GM19372 (cell line): ENCODE measurements around the gene DGLUCY.
A peak's percentile ranks its signal among the peaks of the same experiment; 100 is the strongest.
"Not testable (repeated sequence)": the region's sequence is repeated elsewhere in the genome, so short reads cannot be mapped to it uniquely, and the experiment has no call there.

Experiments
- ATAC-seq: cut with Tn5 transposase; IDR thresholded peaks from one replicate; pipeline ENCODE4 v1.9.1; 2021; ENCODE audit warnings: mild to moderate bottlenecking, low read depth, moderate library complexity; ENCODE audit not compliant: unreplicated experiment

The DGLUCY gene

DNA sequence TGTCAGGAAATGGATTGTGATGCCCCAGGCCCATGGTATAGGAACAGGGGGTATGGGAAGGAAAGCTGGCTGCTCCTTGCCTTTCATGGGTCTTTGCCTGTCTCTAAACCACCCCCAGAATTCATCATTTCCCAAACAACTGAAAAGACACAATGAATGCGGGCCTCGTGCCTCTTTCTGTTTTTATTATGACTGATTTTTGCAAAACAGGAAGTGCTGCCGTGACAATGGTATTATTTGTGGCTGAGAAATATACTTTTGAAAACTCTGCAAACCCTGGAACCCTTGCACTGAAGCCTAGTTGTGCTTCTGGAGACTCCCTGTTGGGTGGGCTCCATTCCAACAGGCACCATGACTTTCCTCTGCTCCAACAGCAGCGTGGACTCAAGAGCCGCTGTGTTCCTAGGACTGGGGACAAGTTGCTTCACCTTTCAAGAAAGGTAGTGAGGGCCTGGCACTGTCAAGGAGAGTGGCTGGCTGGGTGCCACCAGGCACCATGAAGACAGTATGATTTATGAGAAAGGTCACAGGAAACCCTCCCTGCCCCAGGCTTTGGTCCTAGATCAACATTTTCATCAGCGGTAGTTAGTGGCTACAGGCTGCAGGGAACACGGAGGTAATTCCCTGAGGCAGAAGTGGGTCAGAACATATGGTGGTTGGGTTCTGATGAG, 4.8 kb upstream of the DGLUCY start:
- ATAC-seq, result no peak

DNA sequence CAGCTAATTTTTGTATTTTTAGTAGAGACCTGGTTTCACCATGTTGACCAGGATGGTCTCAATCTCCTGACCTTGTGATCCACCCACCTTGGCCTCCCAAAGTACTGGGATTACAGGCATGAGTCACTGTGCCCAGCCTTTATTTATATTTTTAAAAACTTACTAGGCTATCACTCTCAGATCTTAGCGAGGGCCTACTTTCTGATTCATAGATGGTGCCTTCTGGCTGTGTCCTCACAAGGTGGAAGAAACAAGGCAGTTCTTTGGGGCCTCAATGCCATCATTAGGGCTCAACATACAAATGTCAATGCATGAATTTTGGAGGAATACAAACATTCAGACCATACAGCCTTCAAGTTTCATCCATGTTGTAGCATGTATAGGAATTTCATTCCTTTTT, 2.4 kb upstream of the DGLUCY start:
- ATAC-seq, result no peak

DNA sequence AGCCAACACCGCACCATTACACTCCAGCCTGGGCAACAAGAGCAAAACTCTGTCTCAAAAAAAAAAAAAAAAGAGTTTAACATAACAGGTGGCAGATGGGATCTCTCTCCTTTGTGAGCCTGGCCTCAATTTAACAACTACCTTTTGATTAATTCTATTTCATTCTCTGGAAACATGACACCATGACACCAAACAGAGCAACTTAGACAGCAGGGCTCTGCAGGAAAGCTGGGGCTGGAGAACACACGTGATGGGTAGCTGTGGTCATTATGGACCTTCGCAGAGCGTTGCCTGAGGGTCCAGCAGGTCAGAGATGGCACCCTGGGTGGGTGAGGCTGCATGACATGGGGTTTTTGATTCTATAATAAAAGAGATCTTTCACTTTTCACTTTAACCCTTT, 1.7 kb upstream of the DGLUCY start:
- ATAC-seq, result no peak

DNA sequence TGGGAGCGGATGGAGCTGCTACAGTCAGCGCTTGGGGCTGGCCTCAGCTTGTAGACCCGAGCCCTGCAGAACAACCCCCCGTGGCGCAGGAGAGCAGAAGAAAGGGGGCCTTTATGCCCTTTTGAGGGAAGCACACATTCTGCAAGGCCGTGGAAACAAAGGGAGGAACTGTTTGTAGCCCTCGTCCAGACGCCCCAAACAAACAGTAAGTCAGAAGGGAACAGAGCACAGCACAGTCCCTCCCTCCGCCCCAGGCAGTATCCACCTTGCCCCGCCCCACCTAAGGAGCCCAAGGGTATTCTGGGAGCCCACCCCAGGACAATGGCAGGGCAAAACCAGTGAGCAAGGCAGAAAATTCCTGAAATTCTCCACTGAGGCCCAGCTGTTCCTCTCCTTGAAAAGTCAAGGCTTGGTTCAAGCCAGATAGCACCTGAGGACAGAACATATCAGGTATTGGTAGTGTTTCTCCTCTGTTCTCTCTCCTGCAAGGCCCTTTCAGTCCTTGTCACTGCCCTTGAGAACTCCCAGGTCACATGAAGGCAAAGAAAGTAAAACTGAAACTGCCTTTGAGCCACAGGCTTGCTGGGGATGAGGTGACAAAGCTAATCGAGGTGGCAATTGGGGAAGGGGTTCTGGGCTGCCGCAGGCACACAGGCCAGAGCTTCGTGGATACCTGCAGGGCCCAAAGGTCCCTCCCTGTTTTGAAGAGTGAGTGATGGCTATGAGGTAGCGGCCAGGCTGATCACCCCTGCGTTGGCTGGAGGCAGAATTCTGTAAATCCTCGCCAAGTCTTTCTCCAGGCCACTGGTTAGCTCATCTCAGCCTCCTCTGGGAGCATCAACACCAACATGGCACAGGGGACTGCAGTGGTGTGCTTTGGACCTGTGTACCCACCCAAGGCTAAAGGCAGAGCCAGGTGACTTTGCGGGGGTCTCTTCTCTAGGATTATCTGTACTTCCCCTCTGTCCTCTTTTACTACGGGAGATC, 499 bp downstream of the DGLUCY start:
- ATAC-seq, result peak; percentile 68

DNA sequence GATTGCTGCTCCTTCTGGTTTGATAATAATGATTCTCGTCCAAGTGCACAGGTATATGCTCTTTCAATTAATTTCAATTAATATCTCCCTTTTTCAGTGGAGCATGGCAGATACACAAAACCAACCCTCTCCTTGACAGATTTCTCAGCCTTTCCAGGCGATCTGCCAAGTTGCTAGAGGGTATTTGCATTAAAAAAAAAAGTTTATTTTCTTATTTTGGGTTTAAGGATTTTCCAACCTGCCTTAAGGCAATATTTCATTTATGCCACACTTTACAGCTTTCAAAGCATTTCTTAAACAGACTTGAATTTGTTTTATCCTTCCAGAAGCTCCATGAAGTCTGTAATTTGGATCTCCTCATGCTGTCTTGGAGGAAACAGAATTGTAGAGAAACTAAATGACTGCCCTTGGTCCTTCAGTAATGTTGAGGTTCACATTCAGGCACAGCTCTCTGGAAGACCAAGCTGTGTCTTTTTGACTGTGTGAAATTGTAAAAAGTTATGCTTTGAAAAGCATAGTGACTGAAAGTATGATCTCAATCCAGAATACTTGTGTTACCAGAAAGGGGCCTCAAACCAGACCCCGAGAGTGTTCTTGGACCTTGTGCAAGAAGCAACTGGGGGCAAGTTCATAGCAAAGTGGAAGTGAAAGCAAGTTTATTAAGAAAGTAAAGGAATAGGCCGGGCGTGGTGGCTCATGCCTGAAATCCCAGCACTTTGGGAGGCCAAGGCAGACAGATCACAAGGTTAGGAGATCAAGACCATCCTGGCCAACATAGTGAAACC, 2.3 kb downstream of the DGLUCY start:
- ATAC-seq, result no peak

DNA sequence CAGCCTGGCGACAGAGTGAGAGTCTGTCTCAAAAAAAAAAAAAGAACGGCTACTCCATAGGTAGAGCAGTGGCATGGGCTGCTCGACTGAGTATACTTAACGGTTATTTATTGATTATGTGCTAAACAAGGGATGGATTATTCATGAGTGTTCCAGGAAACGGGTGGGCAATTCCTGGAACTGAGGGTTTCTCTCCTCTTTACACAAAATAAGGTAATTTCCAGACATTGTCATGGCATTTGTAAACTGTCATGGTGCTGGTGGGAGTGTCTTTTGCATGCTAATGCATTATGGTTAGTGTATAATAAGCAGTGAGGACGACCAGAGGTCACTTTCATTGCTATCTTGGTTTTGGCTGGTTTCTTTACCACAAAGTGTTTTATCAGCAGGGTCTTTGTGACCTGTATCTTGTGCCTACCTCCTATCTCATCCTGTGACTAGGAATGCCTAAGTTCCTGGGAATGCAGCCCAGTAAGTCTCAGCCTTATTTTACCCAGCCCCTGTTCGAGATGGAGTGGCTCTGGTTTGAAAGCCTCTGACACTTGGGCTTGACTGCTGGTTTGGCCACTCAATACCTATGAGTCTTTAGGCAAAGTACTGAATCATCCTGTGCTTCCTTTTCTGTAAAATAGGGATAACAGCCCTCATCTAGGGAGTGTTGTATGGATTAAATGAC, 3.2 kb downstream of the DGLUCY start:
- no peak for ATAC-seq

DNA sequence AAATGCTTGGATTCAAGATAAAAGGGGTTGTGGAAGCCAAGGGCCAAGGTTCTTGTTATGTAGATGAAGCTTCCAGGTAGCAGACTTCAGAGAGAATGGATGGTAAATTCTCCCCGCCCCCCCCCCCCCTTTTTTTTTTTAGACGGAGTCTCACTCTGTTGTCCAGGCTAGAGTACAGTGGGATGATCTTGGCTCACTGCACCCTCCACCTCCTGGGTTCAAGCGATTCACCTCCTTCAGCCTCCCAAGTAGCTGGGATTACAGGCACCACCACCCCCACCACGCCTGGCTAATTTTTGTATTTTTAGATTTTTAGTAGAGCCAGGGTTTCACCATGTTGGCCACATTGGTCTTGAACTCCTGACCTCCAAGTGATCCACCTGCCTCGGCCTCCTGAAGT, 4.1 kb downstream of the DGLUCY start:
- no peak for ATAC-seq

DNA sequence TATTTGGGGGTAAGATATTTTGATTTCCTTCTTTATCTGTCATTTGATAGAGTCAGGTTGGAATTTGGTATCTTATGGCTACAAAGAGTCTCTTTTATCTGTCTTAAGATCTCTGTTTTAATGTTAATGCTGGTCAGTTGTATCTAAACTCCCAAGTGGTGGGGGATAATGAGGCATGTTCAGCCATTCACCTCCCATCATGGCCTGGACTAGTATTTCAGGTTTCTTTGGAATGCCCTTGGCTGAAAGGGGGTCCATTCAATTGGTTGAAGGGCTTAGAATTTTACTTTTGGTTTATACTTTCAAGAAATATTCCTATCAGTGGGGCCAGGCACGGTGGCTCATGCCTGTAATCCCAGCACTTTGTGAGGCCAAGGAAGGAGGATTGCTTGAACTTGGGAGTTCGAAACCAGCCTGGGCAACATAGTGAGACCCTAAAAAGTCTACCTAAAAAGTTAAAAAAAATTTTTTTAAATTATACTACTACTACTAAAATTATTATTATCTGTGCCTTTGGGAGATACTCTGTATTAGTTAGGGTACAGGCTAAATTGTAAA, 4.7 kb downstream of the DGLUCY start:
- no peak for ATAC-seq

DNA sequence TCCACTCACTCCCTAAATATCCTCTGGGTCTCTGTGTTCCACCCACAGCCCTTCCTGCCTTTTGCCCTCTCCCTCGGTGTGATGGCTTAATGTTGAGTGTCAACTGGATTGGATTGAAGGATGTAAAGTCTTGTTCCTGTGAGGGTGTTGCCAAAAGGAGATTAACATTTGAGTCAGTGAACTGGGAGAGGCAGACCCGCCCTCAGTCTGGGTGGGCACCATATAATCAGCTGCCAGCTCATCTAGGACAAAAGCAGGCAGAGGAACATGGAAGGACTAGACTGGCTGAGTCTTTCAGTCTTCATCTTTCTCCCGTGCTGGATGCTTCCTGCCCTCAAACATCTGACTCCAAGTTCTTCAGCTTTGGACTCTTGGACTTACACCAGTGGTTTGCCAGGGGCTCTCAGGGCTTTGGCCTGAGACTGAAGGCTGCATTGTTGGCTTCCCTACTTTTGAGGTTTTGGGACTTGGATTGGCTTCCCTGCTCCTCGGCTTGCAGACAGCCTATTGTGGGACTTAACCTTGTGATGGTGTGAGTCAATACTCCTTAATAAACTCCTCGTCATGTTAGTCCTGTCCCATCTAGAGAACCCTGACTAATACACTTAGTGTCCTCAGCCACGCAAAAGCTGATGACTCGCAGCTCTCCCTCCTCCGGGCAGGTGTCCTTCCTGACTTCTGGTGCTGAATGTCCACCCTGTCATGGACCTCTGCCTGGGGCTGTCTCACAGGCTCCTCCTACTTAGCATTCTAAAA, 5.9 kb downstream of the DGLUCY start:
- ATAC-seq, result no peak

DNA sequence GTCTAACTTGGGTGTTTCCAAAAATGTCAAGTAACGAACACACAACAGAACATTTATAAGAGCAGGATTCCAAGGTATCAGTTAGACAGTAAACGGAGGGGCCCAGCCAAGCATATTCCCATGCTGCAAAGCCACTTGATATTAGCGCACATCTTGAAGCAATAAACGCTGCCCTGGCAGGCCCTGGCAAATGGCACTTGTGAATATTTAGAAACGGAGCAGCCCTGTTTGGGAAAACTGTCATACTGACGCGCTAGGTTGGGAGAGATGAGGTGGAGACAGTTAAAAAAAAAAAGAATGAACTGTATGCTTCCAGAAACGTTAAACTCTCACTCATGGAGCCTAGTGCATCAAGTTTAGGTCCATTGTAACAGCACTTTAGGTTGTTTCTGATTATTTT, 9.3 kb downstream of the DGLUCY start:
- ATAC-seq, result no peak

DNA sequence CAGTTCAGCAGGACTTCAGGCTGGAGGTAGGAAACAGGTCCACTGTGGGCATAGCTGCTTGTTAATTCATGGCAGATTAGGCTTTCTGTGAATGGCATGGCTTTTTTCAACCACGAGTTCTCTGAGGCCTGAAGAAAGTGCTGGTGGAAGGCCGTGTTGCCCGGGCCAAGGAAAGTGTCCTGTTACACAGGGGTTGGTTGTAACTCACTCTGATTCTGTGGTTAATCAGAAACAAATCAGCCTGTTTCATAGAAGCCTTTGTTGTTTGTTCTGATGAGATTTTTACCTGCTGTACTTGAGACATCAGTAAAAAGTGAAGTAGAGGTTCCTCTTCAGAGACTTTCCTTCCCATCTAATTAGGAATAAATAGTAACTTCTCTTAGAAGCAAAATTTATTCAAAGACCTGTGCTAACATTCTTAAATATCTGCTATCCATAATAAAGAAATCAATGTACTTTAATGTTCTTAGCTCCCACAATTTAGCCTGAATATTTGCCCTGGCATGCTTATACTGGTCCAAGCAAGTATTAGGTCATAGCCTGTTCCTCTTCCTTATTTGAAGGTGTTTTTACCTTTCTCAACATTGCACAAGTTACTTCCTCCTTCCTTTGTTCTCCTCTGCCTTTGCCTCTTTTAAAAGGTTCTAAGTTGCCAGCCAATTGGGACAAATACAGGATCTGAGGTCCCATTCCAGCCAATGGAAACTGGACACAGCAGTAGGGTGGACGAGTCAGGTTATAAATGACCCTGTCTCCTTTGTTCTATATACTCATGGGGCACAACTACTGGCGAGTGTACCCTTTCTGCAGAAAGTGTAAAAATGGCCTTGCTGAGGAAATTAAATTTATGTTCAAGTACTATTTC, 10.8 kb downstream of the DGLUCY start:
- not testable (repeated sequence) for ATAC-seq

DNA sequence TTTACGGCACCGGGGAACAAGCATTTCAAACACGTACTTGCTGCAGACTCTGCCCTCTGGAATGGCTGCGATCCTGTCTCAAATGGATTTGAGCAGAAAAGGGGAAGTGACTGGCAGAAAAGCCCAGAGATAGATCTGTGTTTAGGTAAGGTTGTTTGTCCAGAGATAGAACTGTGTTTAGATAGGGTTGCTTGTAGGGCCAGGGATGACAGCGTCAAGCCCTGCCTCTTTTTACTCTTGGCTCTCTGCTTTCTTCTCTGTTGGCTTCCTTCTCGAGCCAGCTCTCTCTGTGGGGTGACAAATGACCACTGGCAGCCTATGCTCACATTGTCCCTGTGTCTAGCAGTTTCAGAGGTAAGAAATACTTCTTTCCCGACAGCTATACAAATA, 11.4 kb downstream of the DGLUCY start:
- ATAC-seq, result no peak

DNA sequence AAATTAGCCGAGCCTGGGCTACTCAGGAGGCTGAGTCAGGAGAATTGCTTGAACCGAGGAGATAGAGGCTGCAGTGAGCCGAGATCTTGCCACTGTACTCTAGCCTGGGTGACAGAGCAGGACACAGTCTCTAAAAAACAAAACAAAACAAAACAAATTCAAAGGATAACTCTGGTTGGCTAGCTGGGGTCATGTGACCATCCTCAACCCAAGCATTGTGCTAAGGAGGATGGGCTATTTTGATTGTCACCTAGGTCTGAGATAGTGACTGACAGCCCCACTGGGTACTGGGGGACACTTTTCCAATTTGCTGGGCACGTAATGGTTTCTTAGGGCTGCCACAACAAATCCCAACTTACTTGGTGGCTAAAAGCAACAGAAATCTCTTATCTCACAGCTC, 11.9 kb downstream of the DGLUCY start:
- no peak for ATAC-seq

DNA sequence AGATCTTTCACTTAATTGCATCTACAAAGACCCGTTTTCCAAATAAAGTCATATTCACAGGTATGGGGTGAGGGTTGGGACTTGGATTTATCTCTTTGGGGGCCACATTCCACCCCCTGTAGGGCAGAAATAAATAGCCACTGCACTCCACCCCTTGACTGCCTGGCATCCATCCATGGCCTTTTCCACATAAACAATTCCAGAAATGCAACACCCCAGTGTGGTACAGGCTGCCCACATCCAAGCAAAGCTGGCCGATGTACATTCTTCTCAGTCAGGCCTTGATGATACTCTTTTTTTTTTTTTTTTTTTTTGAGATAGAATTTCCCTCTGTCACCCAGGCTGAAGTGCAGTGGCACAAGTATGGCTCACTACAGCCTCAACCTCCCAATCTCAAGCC, 12.9 kb downstream of the DGLUCY start:
- ATAC-seq, result no peak

DNA sequence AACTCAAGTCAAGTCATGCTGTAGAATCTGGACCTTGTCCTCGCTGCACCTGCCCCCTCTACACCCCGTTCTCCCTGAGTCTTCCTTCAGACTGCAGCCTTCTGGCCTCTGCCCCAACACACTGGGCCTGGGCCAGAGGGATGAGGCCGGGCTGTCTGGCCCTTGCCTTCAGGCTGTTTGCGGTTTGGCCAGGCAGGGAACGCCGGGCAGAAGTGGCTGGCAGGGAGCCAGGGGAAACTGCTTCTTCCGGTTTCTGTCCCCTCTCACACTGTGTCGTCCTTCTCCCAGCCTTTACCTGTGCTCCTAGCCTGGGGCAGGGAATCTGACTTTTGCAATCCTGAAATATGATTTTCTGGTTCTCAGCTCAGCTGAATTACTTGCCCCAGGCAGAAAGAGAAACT, 13.5 kb downstream of the DGLUCY start:
- ATAC-seq, result no peak

DNA sequence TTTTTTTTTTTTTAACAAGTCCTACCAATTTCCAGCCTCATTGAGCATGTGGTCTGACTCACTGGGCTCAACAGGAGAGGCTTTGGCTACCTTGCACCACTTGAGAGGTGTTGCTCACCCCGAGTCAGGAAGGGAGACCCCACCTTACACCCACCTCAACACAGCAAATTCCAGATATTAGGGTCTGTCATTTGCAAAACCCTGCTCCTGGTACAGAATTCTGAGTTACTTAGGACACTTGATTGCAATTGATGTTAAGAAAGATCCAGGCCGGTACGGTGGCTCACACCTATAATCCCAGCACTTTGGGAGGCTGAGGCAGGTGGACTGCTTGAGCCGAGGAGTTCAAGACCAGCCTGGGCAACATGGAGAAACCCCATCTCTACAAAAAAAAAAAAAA, 14.1 kb downstream of the DGLUCY start:
- ATAC-seq, result no peak

DNA sequence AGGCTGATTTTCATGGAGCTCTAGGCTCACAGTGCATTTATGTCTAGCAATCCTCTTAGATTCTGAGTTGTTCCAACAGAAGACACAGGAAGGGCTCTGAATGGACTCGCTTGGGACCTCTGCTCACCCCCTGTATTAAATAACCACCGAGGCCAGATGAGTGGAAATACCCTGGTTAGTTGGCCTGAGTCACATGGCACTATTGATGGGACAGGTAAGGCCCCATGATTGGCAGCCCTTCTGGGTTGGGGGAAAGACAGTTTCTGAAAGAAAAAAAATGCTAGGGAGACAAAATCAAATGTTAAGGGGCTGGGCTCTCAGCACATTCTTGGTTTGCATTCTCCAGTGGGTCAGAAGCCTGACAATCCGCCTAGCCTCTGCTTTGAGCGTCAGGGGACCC, 14.8 kb downstream of the DGLUCY start:
- no peak for ATAC-seq

DNA sequence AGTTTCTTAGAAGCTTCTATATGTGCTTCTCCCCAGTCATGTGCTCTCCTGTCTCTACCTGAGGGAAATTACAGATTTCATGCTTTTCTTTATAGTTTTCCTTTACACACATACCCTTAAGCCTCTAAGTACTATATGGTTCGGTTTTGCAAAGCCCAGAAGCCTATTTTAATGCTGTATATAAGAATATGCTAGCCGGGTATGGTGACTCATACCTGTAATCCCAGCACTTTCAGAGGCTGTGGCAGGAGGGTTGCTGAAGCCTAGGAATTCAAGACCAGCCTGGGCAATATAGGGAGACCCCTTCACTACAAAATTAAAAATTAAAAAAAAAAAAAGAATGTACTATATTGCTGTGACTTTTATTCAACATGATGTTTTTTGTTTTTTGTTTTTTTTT, 15.4 kb downstream of the DGLUCY start:
- ATAC-seq, result no peak

DNA sequence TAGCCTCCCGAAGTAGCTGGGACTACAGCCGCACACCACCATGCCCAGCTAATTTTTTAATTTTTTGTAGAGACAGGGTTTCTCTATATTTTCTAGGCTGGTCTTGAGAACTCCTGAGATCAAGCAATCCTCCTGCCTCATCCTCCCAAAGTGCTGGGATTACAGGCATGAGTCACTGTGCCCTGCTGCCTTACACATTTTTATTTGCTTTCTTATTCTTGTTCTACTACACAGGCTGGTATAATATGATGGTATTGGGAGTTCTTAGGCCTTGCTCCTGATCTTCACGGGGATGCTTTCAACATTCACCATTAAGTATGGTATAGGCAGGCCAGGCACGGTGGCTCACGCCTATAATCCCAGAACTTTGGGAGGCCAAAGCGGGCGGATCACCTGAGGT, 21.2 kb downstream of the DGLUCY start:
- ATAC-seq, result no peak
